GM19324 (cell line): ENCODE results near the gene DIMT1.

ENCODE experiments used
- ATAC-seq: cut with Tn5 transposase; IDR thresholded peaks from one replicate; pipeline ENCODE4 v1.9.1; 2021; ENCODE audit warnings: mild to moderate bottlenecking, moderate library complexity; ENCODE audit not compliant: unreplicated experiment, low FRiP score

Gene DIMT1

DNA sequence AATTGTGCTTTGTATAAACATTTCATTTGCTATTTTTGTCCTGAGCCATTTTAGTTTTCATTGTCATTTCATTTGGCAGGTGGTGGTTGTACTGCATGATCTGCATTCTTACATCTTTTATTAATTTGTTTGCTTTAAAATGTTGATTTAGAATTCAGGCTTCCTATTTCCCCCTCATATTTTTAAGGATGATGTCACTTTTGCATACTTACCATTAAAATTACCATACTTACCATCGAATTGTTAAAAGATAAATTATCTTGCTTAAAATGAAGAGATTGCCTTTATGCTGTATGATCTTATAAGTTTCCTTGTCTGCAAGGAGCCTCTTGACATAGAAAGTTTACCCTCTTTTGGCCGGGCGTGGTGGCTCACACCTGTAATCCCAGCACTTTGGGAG is 31.1 kb downstream of the DIMT1 start:
- no peak for ATAC-seq

- no peak for ATAC-seq
These were observed 32.3 kb downstream of the DIMT1 start for GRCh38 chr5:62371409-62371808.

DNA sequence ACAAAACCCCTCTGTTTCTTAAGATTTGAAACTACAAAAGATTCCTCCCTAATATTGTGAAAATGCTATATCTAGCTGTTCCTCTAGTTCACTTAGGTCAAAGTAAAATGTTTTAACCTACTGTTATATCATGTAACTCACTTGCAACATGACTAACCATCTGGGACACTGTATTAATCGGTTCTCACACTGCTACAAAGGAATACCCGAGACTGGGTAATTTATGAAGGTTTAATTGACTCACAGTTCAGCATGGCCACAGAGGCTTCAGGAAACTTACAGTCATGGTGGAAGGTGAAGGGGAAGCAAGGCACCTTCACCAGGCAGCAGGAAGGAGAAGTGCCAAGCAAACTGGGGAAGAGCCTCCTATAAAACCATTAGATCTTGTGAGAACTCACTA is 34.7 kb downstream of the DIMT1 start:
- no peak for ATAC-seq

GRCh38 chr5:62362701-62363100 is 41.0 kb downstream of the DIMT1 start:
- ATAC-seq, result no peak

GRCh38 chr5:62354028-62354874 is 49.5 kb downstream of the DIMT1 start:
- ATAC-seq, result no peak

DNA sequence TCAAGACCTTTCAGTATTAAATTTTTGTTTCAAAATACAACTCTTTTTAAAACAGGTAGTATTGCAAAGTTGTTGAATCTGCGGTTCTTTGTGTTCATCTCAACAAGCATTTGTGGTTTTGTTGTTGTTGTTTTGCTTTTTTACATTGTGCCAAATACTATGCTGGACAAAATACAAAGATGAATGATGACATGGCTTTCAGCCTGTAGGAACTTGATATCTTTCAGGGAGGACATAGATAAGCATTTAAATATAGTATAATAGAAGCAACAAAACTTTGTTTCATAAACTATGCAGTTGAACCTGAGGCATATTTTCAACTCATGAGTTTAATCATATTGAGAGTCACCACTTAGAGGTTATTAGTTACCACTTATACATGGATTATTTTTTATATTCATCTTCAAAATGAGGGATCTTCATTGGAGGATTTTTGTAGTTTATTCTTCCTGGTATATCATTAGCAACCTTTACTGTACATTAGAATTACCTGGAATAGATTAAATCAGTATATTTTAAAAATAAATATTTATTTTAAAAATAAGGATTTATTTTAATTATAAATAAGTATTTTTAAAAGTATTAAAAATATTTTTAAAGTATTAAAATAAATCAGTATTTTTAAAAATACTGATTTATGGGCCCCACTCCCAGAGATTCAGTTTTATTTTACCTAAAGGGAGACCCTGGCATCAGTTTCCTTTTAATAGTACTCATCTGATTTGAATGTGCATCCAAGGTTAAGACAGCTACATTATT is 54.8 kb downstream of the DIMT1 start:
- no peak for ATAC-seq

GRCh38 chr5:62347928-62348327 is 55.8 kb downstream of the DIMT1 start:
- ATAC-seq, result no peak

- no peak for ATAC-seq
These were observed 57.0 kb downstream of the DIMT1 start for GRCh38 chr5:62346748-62347147.

DNA sequence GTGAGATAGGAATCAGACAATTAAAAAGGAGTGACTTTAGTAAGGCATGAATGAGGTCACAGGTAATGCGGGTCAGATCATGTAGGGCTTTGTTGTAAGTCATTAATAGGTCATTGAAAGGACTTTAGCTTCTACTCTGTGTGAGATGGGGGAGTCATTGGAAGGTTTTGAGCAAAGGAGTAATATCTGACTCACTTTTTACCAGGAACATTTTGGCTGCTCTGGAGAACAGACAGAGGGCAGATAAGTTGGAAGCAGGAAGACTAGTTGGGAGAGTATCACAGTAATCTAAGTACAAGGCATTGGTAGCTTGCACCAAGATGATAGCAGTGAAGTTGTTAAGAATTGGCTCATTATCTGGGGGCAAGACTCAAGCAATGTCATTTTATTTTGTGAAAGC is 60.3 kb downstream of the DIMT1 start:
- ATAC-seq, result no peak

GRCh38 chr5:62342476-62342837 is 61.2 kb downstream of the DIMT1 start:
- peak; percentile 40 for ATAC-seq

DNA sequence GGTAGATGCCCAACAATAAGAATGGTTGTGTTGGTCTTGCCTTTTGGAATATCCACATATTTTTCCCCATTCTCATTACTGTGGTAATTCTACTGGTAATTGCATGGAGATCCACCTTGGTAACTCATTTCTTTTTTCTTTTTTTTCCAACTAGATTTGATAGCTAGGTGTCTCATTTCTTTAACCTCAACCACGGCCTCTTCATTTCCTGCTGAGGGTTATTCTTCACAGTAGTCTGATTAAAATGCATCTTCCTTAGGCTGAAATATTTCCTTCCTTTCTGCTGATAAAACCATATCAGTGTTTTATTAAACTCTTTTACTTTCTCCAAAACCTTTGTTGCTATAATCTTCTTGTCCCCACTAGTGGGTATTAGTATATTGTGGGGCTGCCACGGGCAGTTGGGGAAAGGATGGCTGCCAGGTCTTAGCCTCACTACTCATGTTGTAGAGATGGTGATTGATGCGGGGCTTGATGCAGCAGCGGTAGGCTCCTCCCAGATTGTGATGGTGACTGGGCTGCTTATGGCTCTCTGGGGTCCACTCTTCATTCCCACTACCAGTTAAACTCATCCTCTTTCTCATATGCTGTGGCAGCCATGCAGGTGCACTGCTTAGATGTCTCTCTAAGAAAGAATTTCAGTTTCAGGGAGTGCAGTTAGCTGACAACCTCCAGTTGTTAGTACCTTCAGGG is 61.8 kb downstream of the DIMT1 start:
- peak; percentile 71 for ATAC-seq

DNA sequence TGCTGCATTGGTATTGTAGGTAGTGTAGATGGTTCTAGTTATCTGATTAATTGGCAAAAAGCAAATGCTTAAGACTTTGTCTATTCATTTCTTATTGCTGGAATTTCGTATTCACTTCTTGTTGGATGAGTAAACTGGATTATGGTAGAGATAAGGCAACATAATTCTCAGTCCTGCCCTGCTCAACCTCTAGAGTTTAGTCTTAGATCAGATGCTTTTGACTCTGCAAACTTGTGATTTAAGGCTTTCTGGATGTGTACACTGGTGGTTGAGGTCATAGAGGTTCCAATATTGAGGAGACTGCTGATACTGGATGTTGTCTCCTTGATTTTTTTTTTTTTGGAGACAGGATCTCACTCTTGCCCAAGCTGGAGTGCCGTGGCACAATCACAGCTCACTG is 62.7 kb downstream of the DIMT1 start:
- no peak for ATAC-seq

DNA sequence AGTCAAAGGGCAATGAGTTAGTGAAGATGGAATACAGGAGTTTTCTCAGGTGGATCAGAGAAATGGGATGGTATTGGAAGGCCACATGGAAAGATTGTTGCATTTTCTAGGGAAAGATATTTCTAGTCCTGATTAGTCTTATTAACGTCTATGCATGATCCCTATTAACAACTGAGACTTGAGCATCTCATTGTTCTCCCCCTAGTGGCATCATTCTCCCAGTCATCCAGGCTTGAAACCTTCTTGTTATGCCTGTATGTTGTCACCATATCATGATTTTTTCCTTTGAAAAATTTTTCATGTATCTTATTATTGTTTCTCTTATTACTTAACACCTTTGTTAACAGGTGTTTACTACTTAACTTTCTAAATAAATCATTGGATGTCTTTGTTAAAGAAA is 63.3 kb downstream of the DIMT1 start:
- ATAC-seq, result no peak
